Body of pancreas (tissue), 4 donors: ENCODE data around the gene GPR27.

Experiments
- CTCF ChIP-seq, 7 experiments: fragments of 450-650 bp in 4 of 7; fragments of 200-600 bp in 3 of 7; sonication (generic) in 3 of 7; IDR thresholded peaks; one replicate each; pipeline ENCODE4 v1.5.1; 2016 to 2019; ENCODE audit warnings: antibody characterized with exemption in 7 of 7
- POLR2A ChIP-seq, 3 donors: fragments of 450-650 bp; IDR thresholded peaks; one replicate each; pipeline ENCODE4 v1.6.1; 2016; ENCODE audit warnings: antibody characterized with exemption in 3 of 3, mild to moderate bottlenecking in 2 of 3

GRCh38 chr3:71721002-71721401 lies 32.7 kb upstream of the GPR27 start:
- no peak for TF ChIP-seq CTCF (IDR thresholded peaks at IDR 0.05)
- TF ChIP-seq POLR2A (IDR thresholded peaks at IDR 0.05): no peak
